Testis (tissue), 3 donors: Measurements from ENCODE around the gene CACNA1D. TPM values are rescaled to one million over a fixed set of nuclear protein-coding genes. Genes with fewer than 3 reads are reported as not detected.

Experiments used
- DNase-seq: peaks from one replicate; pipeline ENCODE4 v3.0.0-alpha.2; 2019
- H3K27ac ChIP-seq, 2 donors: fragments of 200-600 bp; sonication (generic); one replicate each; pipeline ENCODE4 v1.5.1; 2019
- H3K27me3 ChIP-seq: fragments of 200-600 bp; sonication (generic); one replicate; pipeline ENCODE4 v1.5.1; 2019
- H3K36me3 ChIP-seq: fragments of 200-600 bp; sonication (generic); one replicate; pipeline ENCODE4 v1.5.1; 2017; ENCODE audit warnings: low read depth; ENCODE audit errors: missing control alignments
- H3K4me1 ChIP-seq: fragments of 200-600 bp; sonication (generic); one replicate; pipeline ENCODE4 v1.5.1; 2019
- H3K4me3 ChIP-seq, 2 donors: fragments of 200-600 bp; sonication (generic); one replicate each; pipeline ENCODE4 v1.5.1; 2017 to 2019
- H3K9me3 ChIP-seq: fragments of 200-600 bp; sonication (generic); one replicate; pipeline ENCODE4 v1.5.1; 2017
- CTCF ChIP-seq, 3 experiments: fragments of 450-650 bp in 2 of 3; fragments of 200-600 bp in 1 of 3; sonication (generic) in 1 of 3; IDR thresholded peaks; one replicate each; pipeline ENCODE4 v1.5.1; 2016 to 2019; ENCODE audit warnings: antibody characterized with exemption in 3 of 3, mild to moderate bottlenecking in 2 of 3, moderate library complexity in 1 of 3
- POLR2A ChIP-seq: fragments of 450-650 bp; IDR thresholded peaks from one replicate; pipeline ENCODE4 v1.6.1; 2017; ENCODE audit warnings: antibody characterized with exemption, mild to moderate bottlenecking, moderate library complexity
- WGBS, 2 donors: methylation state at CpG; one replicate each; pipeline ENCODE4 v1.1.5; 2018; 5-methylcytosine and 5-hydroxymethylcytosine counted together
- intact Hi-C: fragments of 100-400 bp; cut with DNase I; formaldehyde crosslinking; loops from one replicate; pipeline ENCODE4 v1.15.1; 2023; ENCODE audit warnings: low total_unique reads
- polyA plus RNA-seq: library from polyadenylated mRNA; stranded (reverse); fragments of 350-450 nt; fragmentation: Illumina TruSeq; extraction: RNeasy Lipid Tissue Mini Kit (QIAGEN cat#74804); gene quantifications from one replicate; pipeline ENCODE4 v1.2.3, GENCODE V29; 2014; ENCODE audit warnings: low read depth, low replicate concordance; ENCODE audit not compliant: insufficient read depth
- total RNA-seq, 2 donors: library from RNA; depleted of rRNA; stranded (reverse); fragments of >200 nt; gene quantifications; one replicate each; pipeline ENCODE4 v1.2.3, GENCODE V29; 2016

The CACNA1D gene
- total and polyA plus RNA-seq, 3 donors from 2014 or later, result 8.0 to 39.0 (median 37.6) TPM

DNA sequence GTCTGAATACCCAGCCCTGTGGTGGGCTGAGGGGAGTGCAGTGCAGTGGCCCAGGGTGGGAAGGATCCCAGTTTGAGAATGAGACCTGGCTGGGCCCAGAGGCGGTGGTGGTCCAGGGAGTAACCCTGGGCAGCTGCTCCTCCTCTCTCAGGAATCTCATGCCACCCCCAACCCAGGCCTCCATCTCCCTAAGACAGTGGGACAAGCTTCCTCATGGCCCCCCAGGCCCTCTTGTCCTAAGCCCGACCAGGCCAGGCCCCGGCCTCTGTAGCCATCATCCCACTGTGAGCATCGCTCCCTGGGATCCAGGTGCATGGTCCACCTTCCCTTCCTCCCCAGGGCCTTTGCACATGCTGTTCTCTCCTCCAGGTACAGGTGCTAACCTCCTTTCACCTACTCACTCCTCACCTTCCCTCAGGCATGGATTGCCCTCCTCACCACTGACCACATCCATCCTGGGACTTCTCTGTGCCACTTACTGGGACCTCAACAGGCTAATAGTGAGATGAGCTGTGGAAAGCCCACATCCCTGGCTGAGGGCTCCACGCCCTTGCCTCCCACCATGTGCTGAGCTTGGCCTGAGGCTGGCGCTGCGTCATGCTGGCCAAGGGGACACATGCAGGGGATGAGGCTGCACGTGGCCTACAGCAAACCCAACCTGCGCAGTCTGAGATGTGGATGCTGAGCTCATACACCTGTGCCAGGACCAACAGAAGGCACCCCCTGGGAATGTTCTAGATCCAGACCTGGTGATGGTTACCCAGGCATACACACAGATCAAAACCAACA is 341.9 kb downstream of the CACNA1D start:
- Histone ChIP-seq H3K9me3 (no peaks in the 10 kb centered on the region), H3K36me3 (no peaks in the 10 kb centered on the region), H3K27ac (no peak overlapping the region), H3K4me1 (no peaks in the 10 kb centered on the region), H3K4me3 (no peak overlapping the region), H3K27me3 (no peaks in the 10 kb centered on the region)
- intact Hi-C loops, result no loop called here
- WGBS, 2 donors, result 96 to 98% methylated on average over 6 to 9 of the region's 9 CpGs
- DNase-seq, result peak; percentile 4
- no peak for TF ChIP-seq POLR2A
- TF ChIP-seq CTCF (IDR thresholded peaks at IDR 0.05), result no peak

DNA sequence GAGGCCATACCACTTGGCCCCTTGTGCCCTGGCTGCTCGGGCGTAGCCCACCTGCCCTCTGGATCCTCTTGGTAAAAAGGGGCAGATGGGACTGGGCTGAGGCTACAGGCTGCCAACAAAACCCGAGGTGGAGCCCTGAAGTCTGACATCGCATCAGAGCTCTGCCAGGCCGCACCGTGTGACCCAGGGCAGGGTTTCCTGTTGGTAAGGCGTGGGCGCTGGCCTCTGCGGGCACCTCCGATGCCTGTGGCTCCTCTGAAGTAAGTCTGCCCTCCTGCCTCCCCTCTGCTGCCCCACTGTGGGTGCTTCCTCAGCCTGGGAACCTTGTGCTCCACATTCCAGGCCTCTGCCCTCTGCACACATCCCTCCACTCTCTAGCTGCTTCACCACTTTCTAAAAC is 342.9 kb downstream of the CACNA1D start:
- Histone ChIP-seq H3K9me3 (no peaks in the 10 kb centered on the region), H3K27ac (no peak overlapping the region), H3K36me3 (no peaks in the 10 kb centered on the region), H3K27me3 (no peaks in the 10 kb centered on the region), H3K4me3 (no peak overlapping the region), H3K4me1 (no peaks in the 10 kb centered on the region)
- 84% methylated on average over 7 to 10 of the region's 10 CpGs for WGBS, 2 donors
- intact Hi-C loops, result no loop called here
- no peak for TF ChIP-seq POLR2A
- no peak for TF ChIP-seq CTCF (IDR thresholded peaks at IDR 0.05)
- no peak for DNase-seq

- H3K4me3 ChIP-seq, result no peak overlapping the region
- no peak for TF ChIP-seq POLR2A
- peak in 1 of 3 experiments; percentile 2 for TF ChIP-seq CTCF (IDR thresholded peaks at IDR 0.05)
- H3K27ac ChIP-seq, result no peak overlapping the region
- peaks cover 9% of the 10 kb centered on the region for H3K4me1 ChIP-seq
- DNase-seq, result peak; percentile 26
- H3K9me3 ChIP-seq, result no peaks in the 10 kb centered on the region
- intact Hi-C loops, result no loop called here
- no peaks in the 10 kb centered on the region for H3K36me3 ChIP-seq
- WGBS, 2 donors, result 92% methylated on average over 5 of the region's 5 CpGs
- H3K27me3 ChIP-seq, result no peaks in the 10 kb centered on the region
Measured at GRCh38 chr3:53841296-53841695, 346.9 kb downstream of the CACNA1D start.

DNA sequence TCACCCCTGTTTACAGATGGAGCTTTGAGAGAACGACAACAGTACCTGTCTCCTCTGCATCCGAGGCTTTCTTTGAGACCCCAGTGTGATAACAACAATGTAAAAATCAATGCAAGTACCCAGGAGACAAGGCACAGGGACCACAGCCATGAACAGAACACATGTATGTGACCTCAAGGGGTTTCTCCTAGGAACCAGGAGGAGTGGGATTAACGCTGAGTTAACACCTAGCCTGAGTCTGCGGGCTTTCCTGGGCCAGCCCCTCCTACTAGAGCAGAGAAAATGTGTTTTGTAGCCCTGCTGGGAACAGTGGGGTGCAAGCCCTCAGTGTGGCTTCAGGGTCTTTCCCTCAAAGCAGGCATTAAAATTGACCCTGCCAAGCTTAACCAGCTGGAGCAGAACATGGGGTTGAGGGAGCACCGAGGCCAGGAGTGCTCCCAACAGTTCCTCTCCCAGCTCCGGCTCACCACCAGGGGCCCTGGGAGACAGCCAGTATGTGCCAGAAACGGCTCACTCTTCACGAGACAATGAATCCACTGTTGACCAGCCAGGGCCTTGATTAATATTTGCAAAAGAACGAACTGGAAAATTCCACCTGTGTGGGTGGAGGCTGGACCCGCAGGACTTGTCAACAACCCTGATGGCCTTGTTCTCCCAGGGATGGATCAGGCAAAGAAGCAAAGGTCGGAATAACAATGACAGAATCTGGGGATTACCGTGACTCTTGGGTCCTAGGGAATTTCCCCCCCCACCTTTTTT is 348.2 kb downstream of the CACNA1D start:
- H3K27ac ChIP-seq, result peak overlapping the region; percentile 77 to 83
- WGBS, 2 donors, result 56 to 60% methylated on average over 12 of the region's 12 CpGs
- H3K9me3 ChIP-seq, result no peaks in the 10 kb centered on the region
- no peaks in the 10 kb centered on the region for H3K36me3 ChIP-seq
- TF ChIP-seq POLR2A (no peak), CTCF (IDR thresholded peaks at IDR 0.05) (peak; percentile 11 to 47 (median 21))
- H3K4me1 ChIP-seq, result peaks cover 17% of the 10 kb centered on the region
- H3K27me3 ChIP-seq, result no peaks in the 10 kb centered on the region
- H3K4me3 ChIP-seq, result no peak overlapping the region
- intact Hi-C loops, result no loop called here
- peak; percentile 91 for DNase-seq
